CD4-positive, alpha-beta T cell treated with Interleukin-17A for 4 hours (primary cell): Measurements from ENCODE around the gene UNC45B.
"Not testable (repeated sequence)": the region's sequence is repeated elsewhere in the genome, so short reads cannot be mapped to it uniquely, and the experiment has no call there.

Source experiments
- DNase-seq: peaks from one replicate; pipeline ENCODE4 v3.0.0-alpha.2; 2020; ENCODE audit warnings: mixed read lengths

UNC45B gene

GRCh38 chr17:35171834-35172233 lies 24.2 kb downstream of the UNC45B start:
- DNase-seq = no peak

- not testable (repeated sequence) for DNase-seq
Observed at GRCh38 chr17:35172321-35172720, 24.7 kb downstream of the UNC45B start.

- no peak for DNase-seq
Observed at GRCh38 chr17:35174835-35175334, 27.3 kb downstream of the UNC45B start.

- no peak for DNase-seq
Observed at GRCh38 chr17:35175638-35176415, 28.2 kb downstream of the UNC45B start.

GRCh38 chr17:35176897-35177296 lies 29.3 kb downstream of the UNC45B start:
- no peak for DNase-seq

GRCh38 chr17:35179379-35179778 lies 31.8 kb downstream of the UNC45B start:
- DNase-seq = not testable (repeated sequence)

- DNase-seq = no peak
Observed at GRCh38 chr17:35183332-35183731, 35.7 kb downstream of the UNC45B start.

GRCh38 chr17:35184274-35184673 lies 36.7 kb downstream of the UNC45B start:
- no peak for DNase-seq

- no peak for DNase-seq
Observed at GRCh38 chr17:35185849-35186248, 38.2 kb downstream of the UNC45B start.

GRCh38 chr17:35187481-35187880 lies 39.9 kb downstream of the UNC45B start:
- DNase-seq = no peak

- peak; percentile 33 for DNase-seq
Observed at GRCh38 chr17:35188111-35188510, 40.5 kb downstream of the UNC45B start.

- DNase-seq = no peak
Observed at GRCh38 chr17:35189291-35189690, 41.7 kb downstream of the UNC45B start.

GRCh38 chr17:35191001-35191695 lies 43.5 kb downstream of the UNC45B start:
- DNase-seq = no peak

GRCh38 chr17:35192708-35193107 lies 45.1 kb downstream of the UNC45B start:
- DNase-seq = peak; percentile 35

GRCh38 chr17:35194001-35194400 lies 46.4 kb downstream of the UNC45B start, which contains the start of gene SLC35G3:
SLC35G3 (minus strand) TSS chr17:35194393; CDS start chr17:35194307, 86 bp downstream.
- not testable (repeated sequence) for DNase-seq

GRCh38 chr17:35195062-35195461 lies 47.4 kb downstream of the UNC45B start:
- not testable (repeated sequence) for DNase-seq

- DNase-seq = not testable (repeated sequence)
Observed at GRCh38 chr17:35202582-35202981, 55.0 kb downstream of the UNC45B start.

GRCh38 chr17:35210741-35211140 lies 63.1 kb downstream of the UNC45B start:
- peak; percentile 73 for DNase-seq

- peak; percentile 27 for DNase-seq
Observed at GRCh38 chr17:35212668-35213067, 65.1 kb downstream of the UNC45B start.

- no peak for DNase-seq
Observed at GRCh38 chr17:35213412-35213940, 65.9 kb downstream of the UNC45B start.

- peak; percentile 52 for DNase-seq
Observed at GRCh38 chr17:35214192-35214591, 66.6 kb downstream of the UNC45B start.

GRCh38 chr17:35214631-35215273 lies 67.1 kb downstream of the UNC45B start:
- peak; percentile 62 for DNase-seq

GRCh38 chr17:35217107-35217506 lies 69.5 kb downstream of the UNC45B start:
- no peak for DNase-seq
